ENCODE data around the gene TUBGCP6. TPM values are rescaled to one million over a fixed set of nuclear protein-coding genes. Genes with fewer than 3 reads are reported as not detected.
A peak's percentile ranks its signal among the peaks of the same experiment; 100 is the strongest.

TUBGCP6 gene
- total and polyA plus RNA-seq, 10 of the 15 experiments (the other 5 are each of a cell fraction or from before 2014, with no cell fraction given), result 0.74 to 41.4 (median 19.4) TPM

GRCh38 chr22:50200461-50201190 is 44.2 kb downstream of the TUBGCP6 start, which contains the start of gene SELENOO (continued):
- TF ChIP-seq, protein P1, sequence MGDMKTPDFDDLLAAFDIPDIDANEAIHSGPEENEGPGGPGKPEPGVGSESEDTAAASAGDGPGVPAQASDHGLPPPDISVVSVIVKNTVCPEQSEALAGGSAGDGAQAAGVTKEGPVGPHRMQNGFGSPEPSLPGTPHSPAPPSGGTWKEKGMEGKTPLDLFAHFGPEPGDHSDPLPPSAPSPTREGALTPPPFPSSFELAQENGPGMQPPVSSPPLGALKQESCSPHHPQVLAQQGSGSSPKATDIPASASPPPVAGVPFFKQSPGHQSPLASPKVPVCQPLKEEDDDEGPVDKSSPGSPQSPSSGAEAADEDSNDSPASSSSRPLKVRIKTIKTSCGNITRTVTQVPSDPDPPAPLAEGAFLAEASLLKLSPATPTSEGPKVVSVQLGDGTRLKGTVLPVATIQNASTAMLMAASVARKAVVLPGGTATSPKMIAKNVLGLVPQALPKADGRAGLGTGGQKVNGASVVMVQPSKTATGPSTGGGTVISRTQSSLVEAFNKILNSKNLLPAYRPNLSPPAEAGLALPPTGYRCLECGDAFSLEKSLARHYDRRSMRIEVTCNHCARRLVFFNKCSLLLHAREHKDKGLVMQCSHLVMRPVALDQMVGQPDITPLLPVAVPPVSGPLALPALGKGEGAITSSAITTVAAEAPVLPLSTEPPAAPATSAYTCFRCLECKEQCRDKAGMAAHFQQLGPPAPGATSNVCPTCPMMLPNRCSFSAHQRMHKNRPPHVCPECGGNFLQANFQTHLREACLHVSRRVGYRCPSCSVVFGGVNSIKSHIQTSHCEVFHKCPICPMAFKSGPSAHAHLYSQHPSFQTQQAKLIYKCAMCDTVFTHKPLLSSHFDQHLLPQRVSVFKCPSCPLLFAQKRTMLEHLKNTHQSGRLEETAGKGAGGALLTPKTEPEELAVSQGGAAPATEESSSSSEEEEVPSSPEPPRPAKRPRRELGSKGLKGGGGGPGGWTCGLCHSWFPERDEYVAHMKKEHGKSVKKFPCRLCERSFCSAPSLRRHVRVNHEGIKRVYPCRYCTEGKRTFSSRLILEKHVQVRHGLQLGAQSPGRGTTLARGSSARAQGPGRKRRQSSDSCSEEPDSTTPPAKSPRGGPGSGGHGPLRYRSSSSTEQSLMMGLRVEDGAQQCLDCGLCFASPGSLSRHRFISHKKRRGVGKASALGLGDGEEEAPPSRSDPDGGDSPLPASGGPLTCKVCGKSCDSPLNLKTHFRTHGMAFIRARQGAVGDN (IDR thresholded peaks at IDR 0.05), result 0 out of 2 replicates have a peak, but pooled peaks have one; percentile 6
- TF ChIP-seq IKZF1 (conservative IDR thresholded peaks at IDR 0.05), result peak; percentile 58
- TF ChIP-seq FOS (IDR thresholded peaks at IDR 0.05; ENCODE audit: borderline replicate concordance, extremely low read depth, insufficient read length), result no peak
- TF ChIP-seq, protein P2, sequence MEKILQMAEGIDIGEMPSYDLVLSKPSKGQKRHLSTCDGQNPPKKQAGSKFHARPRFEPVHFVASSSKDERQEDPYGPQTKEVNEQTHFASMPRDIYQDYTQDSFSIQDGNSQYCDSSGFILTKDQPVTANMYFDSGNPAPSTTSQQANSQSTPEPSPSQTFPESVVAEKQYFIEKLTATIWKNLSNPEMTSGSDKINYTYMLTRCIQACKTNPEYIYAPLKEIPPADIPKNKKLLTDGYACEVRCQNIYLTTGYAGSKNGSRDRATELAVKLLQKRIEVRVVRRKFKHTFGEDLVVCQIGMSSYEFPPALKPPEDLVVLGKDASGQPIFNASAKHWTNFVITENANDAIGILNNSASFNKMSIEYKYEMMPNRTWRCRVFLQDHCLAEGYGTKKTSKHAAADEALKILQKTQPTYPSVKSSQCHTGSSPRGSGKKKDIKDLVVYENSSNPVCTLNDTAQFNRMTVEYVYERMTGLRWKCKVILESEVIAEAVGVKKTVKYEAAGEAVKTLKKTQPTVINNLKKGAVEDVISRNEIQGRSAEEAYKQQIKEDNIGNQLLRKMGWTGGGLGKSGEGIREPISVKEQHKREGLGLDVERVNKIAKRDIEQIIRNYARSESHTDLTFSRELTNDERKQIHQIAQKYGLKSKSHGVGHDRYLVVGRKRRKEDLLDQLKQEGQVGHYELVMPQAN (conservative IDR thresholded peaks at IDR 0.05), result peak; percentile 67
- TF ChIP-seq NFYB (IDR thresholded peaks at IDR 0.05; ENCODE audit: insufficient read depth, low read depth, low read length), result peak; percentile 81
- TF ChIP-seq CREB1 (IDR thresholded peaks at IDR 0.05; ENCODE audit: low read depth), result peak; percentile 84
- peak; percentile 89 for TF ChIP-seq GABPA (IDR thresholded peaks at IDR 0.05; ENCODE audit: low read depth)
- peak; percentile 80 for TF ChIP-seq ZBTB40 (IDR thresholded peaks at IDR 0.05; ENCODE audit: borderline replicate concordance)
- TF ChIP-seq PML (IDR thresholded peaks at IDR 0.05; ENCODE audit: low read length), result no peak
- TF ChIP-seq EED (IDR thresholded peaks at IDR 0.05; ENCODE audit: low read depth), result no peak
